Left ventricle myocardium superior (tissue), 1 donor: ENCODE results near the gene BEX1. TPM values are rescaled to one million over a fixed set of nuclear protein-coding genes. Genes with fewer than 3 reads are reported as not detected.
A peak's percentile ranks its signal among the peaks of the same experiment; 100 is the strongest.
"Not testable (repeated sequence)": the region's sequence is repeated elsewhere in the genome, so short reads cannot be mapped to it uniquely, and the experiment has no call there.

Source experiments
- ATAC-seq: fragments of 200-7000 bp; cut with Tn5 transposase; one replicate; pipeline ENCODE4 v1.9.1; 2020; ENCODE audit warnings: mild to moderate bottlenecking, moderate library complexity
- DNase-seq: peaks from one replicate; pipeline ENCODE4 v3.0.0-alpha.2; 2020
- intact Hi-C: fragments of 100-400 bp; cut with micrococcal nuclease; formaldehyde crosslinking; loops from one replicate; pipeline ENCODE4 v1.11.0; 2022
- long read RNA-seq: library from polyadenylated mRNA; unstranded; transcript quantifications from one replicate; pipeline ENCODE4 v2.0.0, GENCODE V29; 2021
- total RNA-seq: library from RNA; stranded (reverse); fragmentation: NEBNext Ultra II Directional; extraction: Animal tissue kit (Norgen Biotek cat#: 25700); gene quantifications from one replicate; pipeline ENCODE4 v1.2.1, GENCODE V29; 2021
- donor health status: DM: no; HTN: yes; CAD: no; lungs with severe emphysema.

Gene BEX1
- 0.50 TPM for total RNA-seq
- long read RNA-seq, partial matches to known transcripts = 0 of 1 reads
- long read RNA-seq, other reads (novel, unspliced or antisense) = 0 of 1 reads

- ATAC-seq (peak; percentile 51), DNase-seq (peak; percentile 31)
- intact Hi-C loops = no loop called here
These were observed at the start of gene BEX1 for GRCh38 chrX:103063918-103064434. Gene BEX1, minus strand, starts transcription at chrX:103064171. Its CDS starts 897 bp downstream, at chrX:103063274.

GRCh38 chrX:103109497-103109896, 45.5 kb upstream of the BEX1 start:
- ATAC-seq, DNase-seq, intact Hi-C loops: not testable (repeated sequence)

GRCh38 chrX:103107836-103108235, 43.9 kb upstream of the BEX1 start:
- ATAC-seq (no peak), DNase-seq (no peak)
- intact Hi-C loops = no loop called here

GRCh38 chrX:103107227-103107737, 43.3 kb upstream of the BEX1 start:
- DNase-seq, intact Hi-C loops, ATAC-seq: not testable (repeated sequence)

GRCh38 chrX:103104370-103104769, 40.4 kb upstream of the BEX1 start:
- ATAC-seq, intact Hi-C loops, DNase-seq: not testable (repeated sequence)

- ATAC-seq, intact Hi-C loops: not testable (repeated sequence)
These were observed 39.9 kb upstream of the BEX1 start for GRCh38 chrX:103103866-103104265.

GRCh38 chrX:103101299-103102042, 37.5 kb upstream of the BEX1 start:
- ATAC-seq = peak; percentile 58
- intact Hi-C loops = no loop called here
- DNase-seq = no peak

More at GRCh38 chrX:103103866-103104265, 39.9 kb upstream of the BEX1 start:
- not testable (repeated sequence) for DNase-seq

GRCh38 chrX:103100484-103100883, 36.5 kb upstream of the BEX1 start:
- intact Hi-C loops = no loop called here

GRCh38 chrX:103099691-103100090, 35.7 kb upstream of the BEX1 start:
- no peak for DNase-seq
- no peak for ATAC-seq
- intact Hi-C loops = no loop called here

More at GRCh38 chrX:103100484-103100883, 36.5 kb upstream of the BEX1 start:
- no peak for ATAC-seq
- DNase-seq = no peak

GRCh38 chrX:103098488-103098887, 34.5 kb upstream of the BEX1 start:
- intact Hi-C loops = no loop called here
- DNase-seq (no peak), ATAC-seq (no peak)

GRCh38 chrX:103092942-103093341, 29.0 kb upstream of the BEX1 start, which contains the start of gene NXF3:
Gene NXF3, minus strand, starts transcription at chrX:103093143. Its CDS starts 120 bp downstream, at chrX:103093023.
- ATAC-seq (no peak), DNase-seq (no peak)
- intact Hi-C loops = no loop called here

- DNase-seq = no peak
- no peak for ATAC-seq
- intact Hi-C loops = no loop called here
These were observed 17.1 kb upstream of the BEX1 start for GRCh38 chrX:103081051-103081450.

GRCh38 chrX:103073467-103073866, 9.5 kb upstream of the BEX1 start:
- no peak for DNase-seq
- intact Hi-C loops = no loop called here
- no peak for ATAC-seq

- intact Hi-C loops = no loop called here
- ATAC-seq = no peak
- no peak for DNase-seq
These were observed 2.6 kb upstream of the BEX1 start for GRCh38 chrX:103066606-103067005.

GRCh38 chrX:103063191-103063845, 653 bp downstream of the BEX1 start:
- intact Hi-C loops = no loop called here
- DNase-seq (no peak), ATAC-seq (no peak)

- no peak for DNase-seq
- no peak for ATAC-seq
- intact Hi-C loops = no loop called here
These were observed 2.5 kb downstream of the BEX1 start for GRCh38 chrX:103061486-103061885.

GRCh38 chrX:103056902-103057301, 7.1 kb downstream of the BEX1 start:
- intact Hi-C loops = no loop called here
- DNase-seq = no peak

GRCh38 chrX:103052625-103053024, 11.3 kb downstream of the BEX1 start:
- no peak for DNase-seq
- intact Hi-C loops = no loop called here
- ATAC-seq = no peak

More at GRCh38 chrX:103056902-103057301, 7.1 kb downstream of the BEX1 start:
- ATAC-seq = no peak

GRCh38 chrX:103051260-103051789, 12.6 kb downstream of the BEX1 start:
- intact Hi-C loops = no loop called here
- no peak for ATAC-seq
- no peak for DNase-seq
